Activated T-cell treated with anti-CD3 and anti-CD28 coated beads for 48 hours (primary cell): Measurements from ENCODE around the gene B4GALT5.
"Not testable (repeated sequence)": the region's sequence is repeated elsewhere in the genome, so short reads cannot be mapped to it uniquely, and the experiment has no call there.

Experiments used
- DNase-seq: peaks from one replicate; pipeline ENCODE4 v3.0.0-alpha.2; 2020; ENCODE audit warnings: low read depth

Gene B4GALT5

DNA sequence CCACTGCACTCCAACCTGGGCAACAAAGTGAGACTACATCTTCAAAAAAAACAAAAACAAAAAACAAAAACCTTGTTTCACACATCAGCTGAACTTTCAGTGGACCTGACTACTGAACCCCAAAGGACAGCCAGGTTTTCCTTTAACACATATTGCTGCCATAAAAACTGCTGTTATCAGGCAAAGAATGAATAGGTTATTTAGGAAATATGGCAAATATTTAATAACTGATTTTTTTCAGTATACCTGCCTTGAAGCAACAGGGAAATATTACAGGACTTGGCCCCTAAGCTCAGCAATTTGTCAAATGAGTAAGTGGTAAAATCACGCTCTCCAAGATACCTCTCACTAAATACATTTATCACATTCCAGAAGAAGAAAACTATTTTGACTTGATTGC, 34.0 kb downstream of the B4GALT5 start:
- no peak for DNase-seq

DNA sequence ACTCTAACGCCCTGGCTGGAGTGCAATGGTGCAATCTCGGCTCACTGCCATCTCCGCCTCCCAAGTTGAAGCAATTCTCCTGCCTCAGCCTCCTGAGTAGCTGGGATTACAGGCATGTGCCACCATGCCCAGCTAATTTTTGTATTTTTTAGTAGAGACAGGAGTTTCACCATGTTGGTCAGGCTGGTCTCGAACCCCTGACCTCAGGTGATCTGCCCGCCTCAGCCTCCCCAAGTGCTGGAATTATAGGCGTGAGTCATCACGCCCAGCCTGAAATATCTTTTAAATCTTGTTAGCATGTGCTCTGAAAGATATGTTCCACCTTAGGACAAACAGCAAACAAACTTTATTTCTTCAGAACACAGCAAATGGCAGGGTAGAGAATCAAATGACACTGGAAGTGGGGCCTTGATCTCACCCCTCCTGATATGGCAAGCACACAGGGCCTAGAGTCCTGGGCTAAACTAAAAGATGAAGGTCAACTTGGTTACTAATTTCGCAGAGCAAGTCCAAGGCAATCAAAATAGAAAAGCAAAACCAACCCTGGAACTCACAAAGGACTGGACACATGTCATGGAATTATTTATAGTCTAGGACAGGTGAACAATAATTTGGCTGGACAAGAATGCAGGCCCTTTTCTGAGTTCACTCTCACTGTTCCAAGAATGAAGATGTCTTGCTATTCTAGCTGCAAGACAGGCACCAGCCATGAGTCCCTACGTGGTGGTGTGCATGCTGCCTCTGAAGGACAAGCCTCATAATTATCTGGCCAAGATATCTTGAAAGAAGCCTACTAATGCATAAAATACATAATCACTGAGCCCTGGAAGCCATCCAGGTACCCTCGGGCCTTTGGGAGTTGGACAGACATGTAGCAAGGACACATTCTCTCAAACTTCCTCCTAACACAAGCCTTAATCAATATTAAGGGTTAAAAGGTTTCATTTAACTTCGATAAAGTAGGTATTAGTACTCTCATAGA, 35.6 kb downstream of the B4GALT5 start:
- DNase-seq: no peak

DNA sequence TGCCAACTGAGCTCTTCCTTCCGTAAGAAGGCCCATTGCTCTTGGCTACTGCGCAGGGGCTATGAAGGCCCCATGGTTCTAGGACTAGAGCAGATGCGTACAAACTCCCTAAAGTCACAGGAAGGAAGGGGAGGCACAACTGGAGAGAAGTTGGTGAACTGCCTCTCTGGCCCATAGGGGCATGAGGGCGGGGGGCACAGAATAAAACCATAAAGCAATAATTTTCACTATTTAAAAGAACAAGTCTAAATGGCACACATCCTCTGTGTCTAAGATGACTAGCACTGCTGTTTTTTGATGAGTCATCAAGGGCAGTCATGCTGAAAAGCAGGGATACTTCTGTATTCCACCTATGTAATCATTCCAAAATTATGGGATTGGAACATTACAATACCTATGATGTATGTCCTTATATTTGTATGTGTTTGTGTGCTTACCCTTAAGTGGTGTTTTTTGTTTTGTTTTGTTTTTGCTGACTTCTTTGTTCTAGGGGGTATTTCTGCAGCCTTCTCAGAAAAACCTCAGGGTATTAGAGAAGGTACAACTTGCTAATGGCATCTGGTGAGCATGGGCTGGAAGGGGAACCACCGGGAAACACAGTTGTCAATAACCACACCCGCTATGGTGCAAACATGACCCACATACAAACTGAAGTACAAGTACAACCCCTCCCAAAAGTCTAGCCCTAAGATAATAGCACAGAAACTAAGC, 36.9 kb downstream of the B4GALT5 start:
- no peak for DNase-seq

DNA sequence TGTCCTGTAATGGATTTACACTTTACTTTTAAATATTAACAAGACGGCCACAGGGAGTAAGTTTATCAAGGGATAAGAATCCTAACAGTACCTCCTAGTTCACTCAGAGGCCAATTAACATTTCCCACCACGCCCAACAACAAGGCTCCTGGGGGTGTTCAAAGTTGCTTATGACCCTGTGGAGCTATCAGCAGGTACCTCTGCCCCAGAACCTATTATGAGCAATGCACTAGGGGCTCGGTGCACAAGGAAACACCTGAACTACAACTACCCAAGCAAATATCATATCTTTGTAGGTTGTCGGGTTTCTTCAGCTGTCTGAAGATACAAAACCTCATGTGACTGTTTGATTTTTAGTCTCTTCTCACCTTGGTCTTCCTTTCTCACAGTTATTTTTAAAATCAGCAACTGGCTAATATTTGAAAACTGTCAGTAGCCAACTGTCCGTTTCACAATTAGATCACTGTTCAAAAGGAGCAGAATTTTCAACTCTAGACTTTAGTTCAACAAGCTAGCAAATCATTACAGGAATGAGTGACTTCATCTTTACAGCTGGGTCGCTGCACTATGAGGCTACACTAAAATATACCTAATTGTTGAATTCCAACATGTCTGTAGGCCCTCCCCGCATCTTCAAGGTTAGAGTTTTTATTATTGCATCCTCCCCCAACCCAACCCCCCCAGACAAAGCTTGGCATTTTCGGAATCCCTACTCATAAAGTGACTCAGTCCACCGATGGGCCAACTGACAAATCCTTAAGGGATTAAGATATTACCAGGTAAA, 38.1 kb downstream of the B4GALT5 start:
- DNase-seq: no peak

DNA sequence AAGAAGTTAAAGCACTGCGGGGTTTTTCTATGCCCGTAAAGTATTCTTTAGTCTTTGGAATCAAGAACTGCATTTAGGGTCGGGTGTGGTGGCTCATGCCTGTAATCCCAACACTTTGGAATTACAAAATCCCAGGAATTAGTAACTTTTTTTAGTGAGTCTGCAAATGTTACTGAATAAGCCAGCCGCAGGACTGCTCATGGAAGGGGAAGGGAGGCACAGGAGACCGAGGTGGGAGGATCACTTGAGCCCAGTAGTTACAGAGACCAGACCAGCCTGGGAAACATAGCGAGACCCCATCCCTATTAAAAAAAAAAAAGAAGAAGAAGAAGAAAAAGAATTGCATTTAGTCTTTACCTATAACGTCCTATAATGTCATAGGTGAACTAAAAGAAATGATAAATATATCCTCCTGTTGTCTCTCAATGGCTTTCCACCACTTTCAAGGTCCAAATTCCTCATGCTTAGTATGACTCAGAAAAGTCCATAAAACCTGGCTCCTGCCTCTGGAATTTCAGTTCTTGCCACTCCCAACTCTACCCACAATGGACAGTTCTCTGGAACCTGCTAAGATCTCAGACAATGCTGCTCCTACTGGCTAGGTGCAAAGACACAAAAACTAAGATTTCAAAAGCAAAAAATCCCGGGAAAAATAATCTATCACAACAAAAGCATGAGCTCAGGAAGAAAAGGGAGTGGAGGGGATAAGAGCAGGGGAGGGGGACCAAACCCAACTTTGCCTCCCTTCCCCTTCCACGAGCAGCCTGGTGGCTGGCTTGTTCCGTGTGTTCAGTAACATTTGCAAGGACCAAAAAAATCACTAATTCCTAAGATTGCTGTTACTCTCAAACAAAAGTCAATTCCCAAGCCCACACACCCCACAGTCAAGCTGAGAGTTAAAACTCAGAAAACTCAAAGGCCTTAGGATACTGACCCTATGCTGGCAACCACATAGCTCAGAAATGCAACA, 39.0 kb downstream of the B4GALT5 start:
- no peak for DNase-seq

DNA sequence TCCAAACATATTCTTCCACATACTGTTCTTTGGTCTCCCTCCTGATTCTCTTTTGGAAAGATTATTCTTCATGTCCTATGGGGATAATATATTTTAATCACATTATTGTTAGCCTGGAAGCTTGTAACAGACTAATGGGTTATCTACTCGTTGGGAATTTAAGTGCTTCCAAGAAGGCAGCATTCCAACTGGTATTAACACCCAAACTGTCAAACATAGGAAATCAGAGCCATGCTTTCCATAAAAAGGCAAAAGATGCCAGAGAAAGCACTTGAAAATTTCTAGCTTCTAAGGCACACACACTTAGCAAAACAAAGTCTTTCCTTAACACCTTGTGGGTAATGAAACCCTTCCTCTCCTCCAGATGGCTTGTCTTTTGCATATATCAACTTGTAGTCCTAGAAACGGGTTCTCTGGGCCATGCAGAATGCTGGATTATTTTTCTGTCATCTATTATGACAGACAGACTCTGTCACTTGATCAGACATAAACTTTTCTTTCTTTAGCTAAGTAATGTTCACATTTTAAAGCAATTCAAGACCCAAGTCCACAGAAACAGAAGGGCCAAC, 41.5 kb downstream of the B4GALT5 start:
- no peak for DNase-seq

DNA sequence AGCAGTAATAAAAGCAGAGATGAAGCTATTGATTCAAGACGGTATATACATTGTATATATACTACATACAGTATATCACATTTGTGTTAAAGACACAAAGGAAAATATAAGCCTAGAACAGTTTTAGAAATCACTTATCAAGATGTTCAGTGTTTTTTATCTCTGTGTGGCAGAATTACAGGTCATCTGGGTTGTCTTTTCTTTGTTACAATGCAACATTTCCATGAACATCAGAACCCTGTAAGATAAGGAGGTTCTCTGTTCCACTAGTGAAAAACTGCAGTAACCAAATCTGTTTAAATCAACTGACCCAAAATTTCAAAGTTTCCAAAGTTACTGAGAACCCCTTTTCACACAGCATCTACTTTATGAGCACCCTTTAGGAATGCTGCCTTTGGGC, 42.2 kb downstream of the B4GALT5 start:
- no peak for DNase-seq

DNA sequence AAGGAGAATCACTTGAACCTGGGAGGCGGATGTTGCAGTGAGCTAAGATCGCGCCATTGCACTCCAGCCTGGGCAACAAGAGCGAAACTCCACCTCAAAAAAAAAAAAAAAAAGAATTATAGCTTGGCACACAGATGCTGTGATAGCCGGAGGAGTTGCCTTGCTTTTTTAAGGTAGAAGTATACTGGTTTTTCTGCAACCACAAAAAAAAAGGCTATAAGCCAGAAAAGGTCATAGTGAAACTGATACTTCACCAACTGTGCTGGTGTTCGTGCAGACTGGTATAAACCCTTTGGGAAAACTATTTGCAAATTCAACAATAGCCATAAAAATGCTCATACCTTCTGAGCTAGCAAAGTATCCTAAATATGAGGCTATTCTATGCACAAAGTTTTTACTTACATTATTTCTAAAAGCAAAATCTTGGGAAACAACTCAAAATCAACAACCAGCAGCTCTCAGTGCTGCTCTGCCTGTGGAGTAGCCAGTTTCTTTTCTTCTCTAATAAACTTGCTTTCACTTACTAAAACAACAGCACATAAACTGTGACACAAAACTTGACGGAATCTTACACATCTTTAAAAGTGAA, 44.0 kb downstream of the B4GALT5 start:
- no peak for DNase-seq

DNA sequence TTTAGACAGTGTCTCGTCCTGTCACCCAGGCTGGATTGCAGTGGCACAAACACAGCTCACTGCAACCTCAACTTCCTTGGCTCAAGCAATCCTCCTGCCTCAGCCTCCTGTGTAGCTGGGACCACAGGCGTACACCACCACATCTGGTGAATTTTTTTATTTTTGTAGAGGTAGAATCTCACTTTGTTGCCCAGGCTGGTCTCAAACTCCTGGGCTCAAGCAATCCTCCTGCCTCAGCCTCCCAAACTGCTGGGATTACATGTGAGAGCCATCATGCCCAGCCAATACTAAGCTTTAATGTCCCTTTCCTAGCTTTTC, 44.8 kb downstream of the B4GALT5 start:
- DNase-seq: not testable (repeated sequence)

DNA sequence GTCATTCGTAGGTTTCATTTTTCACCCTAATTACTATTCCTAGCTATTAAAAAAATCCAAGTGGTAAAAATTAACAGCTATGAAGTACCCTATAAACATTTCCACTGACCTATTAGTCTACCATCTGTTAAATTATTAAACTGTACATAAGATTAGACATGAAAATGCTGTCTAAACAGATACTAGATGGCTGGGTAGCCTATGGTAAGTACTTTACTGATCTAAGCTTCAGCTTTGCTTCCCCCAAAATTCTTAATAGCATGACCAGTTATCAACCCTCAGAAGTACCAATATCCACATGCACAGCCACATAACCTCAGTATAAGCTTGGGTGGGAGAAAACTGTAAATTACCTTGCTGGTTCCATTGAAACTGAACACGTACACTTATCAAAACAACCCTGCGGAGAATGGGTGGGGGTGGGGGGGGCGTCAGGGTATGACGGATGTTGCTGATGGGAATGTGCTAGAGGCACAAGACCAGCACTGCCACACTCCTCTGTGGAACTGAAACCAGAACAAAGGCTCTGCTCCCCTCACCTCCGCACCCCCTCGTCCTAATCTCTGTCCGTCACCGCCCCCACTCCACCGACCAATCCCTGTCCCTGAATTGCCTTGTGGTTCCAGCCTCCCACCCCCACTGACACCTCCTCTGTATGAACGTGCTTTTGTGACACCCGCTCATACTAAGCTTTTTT, 45.3 kb downstream of the B4GALT5 start:
- peak; percentile 54 for DNase-seq

DNA sequence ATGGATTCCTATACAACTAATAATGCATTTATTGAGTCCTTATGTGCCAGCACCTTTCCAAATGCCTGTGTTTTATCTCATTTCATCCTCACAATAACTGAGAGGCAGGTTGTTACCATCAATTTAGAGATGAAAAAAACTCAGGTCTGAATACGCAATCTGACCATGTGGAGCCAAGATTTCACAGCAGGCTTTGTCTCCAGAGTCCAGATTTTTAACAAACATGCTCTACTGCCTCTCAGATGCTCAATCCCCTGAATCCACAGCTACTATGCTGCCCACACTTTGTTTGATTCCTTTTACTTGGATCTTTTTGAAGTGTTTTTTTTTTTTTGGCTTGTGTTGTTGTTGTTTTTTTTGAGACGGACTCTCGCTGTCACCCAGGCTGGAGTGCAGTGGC, 46.8 kb downstream of the B4GALT5 start:
- DNase-seq: no peak

DNA sequence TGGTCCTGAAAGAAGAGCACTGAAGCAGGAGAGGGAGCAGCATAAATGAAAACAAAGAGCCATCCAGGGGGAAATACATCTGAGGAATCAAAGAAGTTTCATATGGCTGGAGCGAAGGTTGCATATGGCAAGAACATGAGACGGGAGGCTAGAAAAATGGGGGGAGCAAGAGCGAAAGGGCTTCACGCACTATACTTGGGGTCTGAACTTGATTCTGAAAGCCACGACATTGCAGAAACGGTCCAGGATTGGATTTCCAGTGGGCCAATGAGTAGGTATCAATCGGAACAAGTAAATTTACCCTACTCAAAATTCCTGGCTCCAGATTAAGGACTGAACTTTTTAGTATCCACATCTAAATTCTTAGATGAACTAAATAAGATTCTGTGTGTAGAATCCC, 47.9 kb downstream of the B4GALT5 start:
- DNase-seq: no peak

DNA sequence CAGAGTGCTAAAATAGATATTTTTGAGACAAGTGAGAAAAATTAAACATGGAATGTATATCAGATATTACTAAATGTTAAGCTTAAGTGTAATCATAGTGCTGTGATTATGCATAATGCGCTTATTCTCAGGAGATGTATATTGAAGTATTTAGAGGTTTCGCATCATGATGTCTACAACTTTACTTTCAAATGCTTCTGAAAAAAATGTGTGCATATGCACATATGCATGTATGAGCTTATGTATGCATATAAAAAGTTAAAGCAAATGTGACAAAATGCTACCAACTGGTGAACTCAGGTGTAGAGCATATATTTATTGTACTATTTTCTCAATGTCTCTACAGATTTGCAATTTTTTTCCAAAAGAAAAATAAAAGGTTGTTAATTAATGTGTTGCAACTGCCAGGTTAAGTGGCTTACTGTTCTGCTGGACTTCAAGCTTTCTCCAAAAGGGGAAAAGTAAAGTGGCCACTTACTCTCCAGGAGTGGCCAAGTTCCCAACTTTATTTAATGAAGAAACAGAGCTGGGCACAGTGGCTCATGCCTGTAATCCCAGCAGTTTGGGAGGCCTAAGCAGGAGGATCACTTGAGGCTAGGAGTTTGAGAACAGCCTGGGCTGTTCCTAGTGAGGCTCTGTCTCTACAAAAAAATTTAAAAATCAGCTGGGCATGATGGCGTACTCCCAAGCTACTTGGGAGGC, 48.9 kb downstream of the B4GALT5 start:
- no peak for DNase-seq

DNA sequence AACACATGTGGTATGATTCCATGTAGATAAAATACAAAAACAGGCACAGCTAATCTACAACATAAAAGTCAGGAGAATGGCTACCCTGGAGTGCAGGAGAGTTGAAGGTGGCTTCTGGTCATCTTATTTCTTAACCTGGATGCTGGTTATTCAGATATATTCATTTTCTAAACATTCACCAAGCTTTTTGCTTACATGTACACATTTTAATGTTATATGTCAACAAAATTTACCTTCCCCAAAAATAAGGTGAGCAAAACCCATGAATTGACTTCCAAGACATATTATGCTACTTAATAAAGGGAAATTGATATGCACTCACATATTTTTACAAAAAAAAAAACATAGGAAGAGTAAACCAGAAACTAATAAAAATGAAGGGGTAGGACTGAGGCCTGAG, 50.6 kb downstream of the B4GALT5 start:
- DNase-seq: no peak

DNA sequence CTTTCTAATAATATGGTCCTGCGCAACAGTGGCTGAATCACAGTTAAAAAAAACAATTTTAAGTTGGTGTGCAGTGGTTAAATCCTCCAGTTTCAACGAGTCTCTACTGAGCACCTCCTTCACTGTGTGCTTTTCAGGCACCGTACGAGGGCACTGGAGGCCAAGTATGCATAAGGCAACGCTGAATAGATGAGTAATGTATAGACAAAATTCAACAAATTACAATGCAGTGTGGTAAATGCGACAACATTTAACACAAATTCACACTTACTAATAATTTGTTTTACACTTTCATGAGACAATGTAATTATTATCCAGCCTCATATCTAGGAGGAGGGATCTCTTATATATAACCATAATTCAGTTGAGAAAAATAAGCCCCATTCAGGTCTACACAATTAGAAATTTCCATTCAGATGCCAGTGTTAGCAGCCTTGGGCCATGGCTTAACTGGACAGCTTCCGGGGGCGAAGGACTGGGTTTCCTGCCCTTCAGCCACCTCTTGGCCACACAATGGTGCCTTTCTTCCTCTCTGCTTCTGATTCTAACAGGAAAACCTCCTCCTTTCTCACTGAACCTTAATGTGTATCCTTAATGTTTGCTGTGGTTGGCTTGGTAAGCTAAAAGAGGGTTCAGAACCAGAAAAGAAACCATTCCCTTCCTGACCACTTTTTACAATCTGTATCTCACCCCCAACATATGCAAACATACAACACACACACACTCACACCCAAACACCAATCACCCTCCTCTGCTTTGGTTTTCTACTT, 51.9 kb downstream of the B4GALT5 start:
- no peak for DNase-seq

DNA sequence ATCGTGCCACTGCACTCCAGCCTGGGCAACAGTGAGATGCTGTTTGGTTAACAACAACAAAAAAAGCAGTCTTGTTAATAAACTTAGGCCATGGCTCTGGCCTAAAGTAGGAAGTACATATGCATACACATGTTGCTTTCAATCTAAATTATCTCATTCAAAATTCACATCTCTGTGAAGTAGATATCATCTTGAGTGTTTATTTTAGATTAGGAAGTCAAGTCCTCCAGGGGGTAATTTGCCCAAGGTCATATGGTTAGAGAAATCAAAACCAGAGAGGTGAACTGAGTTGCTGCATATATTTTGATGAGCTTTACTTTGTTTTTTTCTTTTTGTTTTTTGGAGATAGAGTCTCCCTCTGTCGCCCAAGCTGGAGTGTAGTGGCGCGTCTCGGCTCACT, 52.8 kb downstream of the B4GALT5 start:
- DNase-seq: no peak

DNA sequence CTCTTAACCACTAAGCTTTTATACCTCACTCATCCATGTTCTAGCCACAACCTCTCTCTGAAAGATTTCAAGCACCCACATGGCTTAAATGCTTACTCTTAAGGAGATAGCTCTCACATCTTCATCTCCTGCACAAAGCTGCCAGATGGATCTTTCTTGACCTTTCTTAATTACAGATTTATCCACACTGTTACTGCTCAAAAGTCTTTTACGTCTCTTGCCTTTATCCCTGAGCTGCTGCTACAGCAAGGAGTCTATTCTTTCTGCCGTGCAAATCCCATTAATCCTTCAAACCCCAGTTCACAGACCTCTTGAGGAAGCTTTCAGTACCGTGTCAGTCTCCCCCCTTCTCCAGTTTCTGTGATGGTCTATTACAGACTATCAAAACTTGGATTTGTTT, 54.6 kb downstream of the B4GALT5 start:
- DNase-seq: no peak

DNA sequence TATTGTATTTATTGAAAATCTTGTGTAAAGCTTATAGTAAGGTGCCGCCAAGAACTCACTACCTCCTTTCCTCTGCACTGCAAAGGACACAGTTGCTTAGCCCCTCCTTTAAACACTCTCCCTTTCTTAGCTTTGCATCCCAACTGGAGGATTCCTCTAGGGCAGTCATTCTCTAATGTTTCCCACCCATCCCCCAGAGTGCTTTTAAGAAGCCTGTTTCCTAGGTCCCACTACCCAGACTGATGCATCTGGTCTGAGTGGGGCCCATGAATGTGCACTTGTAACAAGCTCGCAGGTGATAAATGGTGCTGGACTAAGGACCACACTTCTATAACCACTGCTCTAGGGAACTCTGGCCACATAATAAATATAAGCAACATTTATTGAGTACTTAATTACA, 55.2 kb downstream of the B4GALT5 start:
- DNase-seq: no peak
